Smooth muscle cell (in vitro differentiated cells): ENCODE results near the gene AZU1. TPM values are rescaled to one million over a fixed set of nuclear protein-coding genes. Genes with fewer than 3 reads are reported as not detected.

Experiments
- DNase-seq: peaks from one replicate; lab custom pipeline; 2025; ENCODE audit not compliant: unreplicated experiment; lab: John Stamatoyannopoulos, UW
- H2AFZ ChIP-seq: fragments of 200-600 bp; sonication (generic); 2 replicates; pipeline ENCODE4 v1.6.0; 2016; ENCODE audit warnings: antibody characterized with exemption, low read depth, mild to moderate bottlenecking
- H3F3A ChIP-seq: fragments of 200-600 bp; sonication (generic); 2 replicates; pipeline ENCODE4 v1.6.0; 2017; ENCODE audit warnings: antibody characterized with exemption, low read depth
- H3K27ac ChIP-seq: fragments of 200-600 bp; sonication (generic); 2 replicates; pipeline ENCODE4 v1.5.1; 2016; ENCODE audit warnings: low read depth, mild to moderate bottlenecking
- H3K27me3 ChIP-seq: fragments of 200-600 bp; sonication (generic); 2 replicates; pipeline ENCODE4 v1.6.1; 2016; ENCODE audit warnings: low read depth, mild to moderate bottlenecking
- H3K36me3 ChIP-seq: fragments of 200-600 bp; sonication (generic); 2 replicates; pipeline ENCODE4 v1.5.1; 2016; ENCODE audit warnings: low read depth
- H3K4me1 ChIP-seq: fragments of 200-600 bp; sonication (generic); 2 replicates; pipeline ENCODE4 v1.5.1; 2016; ENCODE audit warnings: low read depth
- H3K4me2 ChIP-seq: fragments of 200-600 bp; sonication (generic); 2 replicates; pipeline ENCODE4 v1.6.0; 2016; ENCODE audit warnings: mild to moderate bottlenecking
- H3K4me3 ChIP-seq: fragments of 200-600 bp; sonication (generic); 2 replicates; pipeline ENCODE4 v1.5.1; 2016; ENCODE audit warnings: mild to moderate bottlenecking
- H3K79me2 ChIP-seq: fragments of 200-600 bp; sonication (generic); 2 replicates; pipeline ENCODE4 v1.6.0; 2016; ENCODE audit warnings: low read depth, mild to moderate bottlenecking
- H3K9ac ChIP-seq: fragments of 200-600 bp; sonication (generic); 2 replicates; pipeline ENCODE4 v1.6.0; 2016; ENCODE audit warnings: low read depth
- H3K9me3 ChIP-seq: fragments of 200-600 bp; sonication (generic); replicated peaks from 2 replicates; pipeline ENCODE4 v1.5.1; 2016; ENCODE audit warnings: low read depth
- H4K20me1 ChIP-seq: fragments of 200-600 bp; sonication (generic); 2 replicates; pipeline ENCODE4 v1.6.0; 2016; ENCODE audit warnings: low read depth
- WGBS: methylation state at CpG from one replicate; pipeline ENCODE4 v1.1.7; 2016; ENCODE audit warnings: low lambda C conversion rate; 5-methylcytosine and 5-hydroxymethylcytosine counted together
- polyA plus RNA-seq: library from polyadenylated mRNA; unstranded; fragments of >200 nt; fragmentation: Nextera tagmentation; extraction: Ambion mirVana; gene quantifications from 2 replicates; pipeline ENCODE4 v1.2.1, GENCODE V29; 2016
- total RNA-seq: library from RNA; depleted of rRNA; stranded (reverse); fragments of >200 nt; gene quantifications from 2 replicates; pipeline ENCODE4 v1.2.3, GENCODE V29; 2014
- TF ChIP-seq, protein P1 (sequence below): fragments of 200-600 bp; sonication (generic); IDR thresholded peaks from 2 replicates; pipeline ENCODE4 v1.5.1; 2017; ENCODE audit warnings: borderline replicate concordance, mild to moderate bottlenecking, antibody characterized with exemption; ENCODE audit not compliant: insufficient read depth, poor library complexity, severe bottlenecking

AZU1 gene
- total and polyA plus RNA-seq, 2 experiments from 2014 or later, result 0.32 to 8.0 TPM

DNA sequence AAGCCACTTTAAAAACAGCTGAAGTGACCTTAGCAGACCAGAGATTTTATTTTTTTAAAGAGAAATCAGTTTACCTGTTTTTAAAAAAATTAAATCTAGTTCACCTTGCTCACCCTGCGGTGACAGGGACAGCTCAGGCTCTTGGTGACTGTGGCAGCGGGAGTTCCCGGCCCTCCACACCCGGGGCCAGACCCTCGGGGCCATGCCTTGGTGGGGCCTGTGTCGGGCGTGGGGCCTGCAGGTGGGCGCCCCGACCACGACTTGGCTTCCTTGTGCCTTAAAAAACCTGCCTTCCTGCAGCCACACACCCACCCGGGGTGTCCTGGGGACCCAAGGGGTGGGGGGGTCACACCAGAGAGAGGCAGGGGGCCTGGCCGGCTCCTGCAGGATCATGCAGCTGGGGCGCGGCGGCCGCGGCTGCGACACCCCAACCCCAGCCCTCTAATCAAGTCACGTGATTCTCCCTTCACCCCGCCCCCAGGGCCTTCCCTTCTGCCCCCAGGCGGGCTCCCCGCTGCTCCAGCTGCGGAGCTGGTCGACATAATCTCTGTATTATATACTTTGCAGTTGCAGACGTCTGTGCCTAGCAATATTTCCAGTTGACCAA is 16.7 kb upstream of the AZU1 start:
- Histone ChIP-seq H3F3A (peaks cover 27% of the 10 kb centered on the region), H2AFZ (no peak overlapping the region), H4K20me1 (peaks cover 71% of the 10 kb centered on the region), H3K9ac (no peak overlapping the region), H3K79me2 (peaks cover 42% of the 10 kb centered on the region), H3K36me3 (peaks cover 20% of the 10 kb centered on the region), H3K27me3 (no peaks in the 10 kb centered on the region), H3K4me2 (no peak overlapping the region), H3K9me3 (no peaks in the 10 kb centered on the region), H3K27ac (no peak overlapping the region), H3K4me1 (no peaks in the 10 kb centered on the region), H3K4me3 (no peak overlapping the region)
- TF ChIP-seq, protein P1, sequence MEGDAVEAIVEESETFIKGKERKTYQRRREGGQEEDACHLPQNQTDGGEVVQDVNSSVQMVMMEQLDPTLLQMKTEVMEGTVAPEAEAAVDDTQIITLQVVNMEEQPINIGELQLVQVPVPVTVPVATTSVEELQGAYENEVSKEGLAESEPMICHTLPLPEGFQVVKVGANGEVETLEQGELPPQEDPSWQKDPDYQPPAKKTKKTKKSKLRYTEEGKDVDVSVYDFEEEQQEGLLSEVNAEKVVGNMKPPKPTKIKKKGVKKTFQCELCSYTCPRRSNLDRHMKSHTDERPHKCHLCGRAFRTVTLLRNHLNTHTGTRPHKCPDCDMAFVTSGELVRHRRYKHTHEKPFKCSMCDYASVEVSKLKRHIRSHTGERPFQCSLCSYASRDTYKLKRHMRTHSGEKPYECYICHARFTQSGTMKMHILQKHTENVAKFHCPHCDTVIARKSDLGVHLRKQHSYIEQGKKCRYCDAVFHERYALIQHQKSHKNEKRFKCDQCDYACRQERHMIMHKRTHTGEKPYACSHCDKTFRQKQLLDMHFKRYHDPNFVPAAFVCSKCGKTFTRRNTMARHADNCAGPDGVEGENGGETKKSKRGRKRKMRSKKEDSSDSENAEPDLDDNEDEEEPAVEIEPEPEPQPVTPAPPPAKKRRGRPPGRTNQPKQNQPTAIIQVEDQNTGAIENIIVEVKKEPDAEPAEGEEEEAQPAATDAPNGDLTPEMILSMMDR, result no peak
- WGBS, result 93% methylated on average over 15 of the region's 25 CpGs
- no peak for DNase-seq

DNA sequence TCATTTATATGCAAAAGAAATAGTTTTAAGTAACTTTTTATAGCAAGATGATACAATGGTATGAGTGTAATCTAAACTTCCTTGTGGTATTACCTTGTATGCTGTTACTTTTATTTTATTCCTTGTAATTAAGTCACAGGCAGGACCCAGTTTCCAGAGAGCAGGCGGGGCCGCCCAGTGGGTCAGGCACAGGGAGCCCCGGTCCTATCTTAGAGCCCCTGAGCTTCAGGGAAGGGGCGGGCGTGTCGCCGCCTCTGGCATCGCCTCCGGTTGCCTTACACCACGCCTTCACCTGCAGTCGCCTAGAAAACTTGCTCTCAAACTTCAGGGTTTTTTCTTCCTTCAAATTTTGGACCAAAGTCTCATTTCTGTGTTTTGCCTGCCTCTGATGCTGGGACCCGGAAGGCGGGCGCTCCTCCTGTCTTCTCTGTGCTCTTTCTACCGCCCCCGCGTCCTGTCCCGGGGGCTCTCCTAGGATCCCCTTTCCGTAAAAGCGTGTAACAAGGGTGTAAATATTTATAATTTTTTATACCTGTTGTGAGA is 16.1 kb upstream of the AZU1 start:
- Histone ChIP-seq H3K27ac (no peak overlapping the region), H3K27me3 (no peaks in the 10 kb centered on the region), H4K20me1 (peaks cover 65% of the 10 kb centered on the region), H3K4me1 (no peaks in the 10 kb centered on the region), H3K79me2 (peaks cover 36% of the 10 kb centered on the region), H3F3A (peaks cover 27% of the 10 kb centered on the region), H3K4me2 (no peak overlapping the region), H3K9me3 (no peaks in the 10 kb centered on the region), H3K36me3 (peaks cover 20% of the 10 kb centered on the region), H3K4me3 (no peak overlapping the region), H3K9ac (no peak overlapping the region), H2AFZ (no peak overlapping the region)
- TF ChIP-seq, protein P1, result no peak
- DNase-seq, result no peak
- WGBS, result 98% methylated on average over 20 of the region's 20 CpGs

DNA sequence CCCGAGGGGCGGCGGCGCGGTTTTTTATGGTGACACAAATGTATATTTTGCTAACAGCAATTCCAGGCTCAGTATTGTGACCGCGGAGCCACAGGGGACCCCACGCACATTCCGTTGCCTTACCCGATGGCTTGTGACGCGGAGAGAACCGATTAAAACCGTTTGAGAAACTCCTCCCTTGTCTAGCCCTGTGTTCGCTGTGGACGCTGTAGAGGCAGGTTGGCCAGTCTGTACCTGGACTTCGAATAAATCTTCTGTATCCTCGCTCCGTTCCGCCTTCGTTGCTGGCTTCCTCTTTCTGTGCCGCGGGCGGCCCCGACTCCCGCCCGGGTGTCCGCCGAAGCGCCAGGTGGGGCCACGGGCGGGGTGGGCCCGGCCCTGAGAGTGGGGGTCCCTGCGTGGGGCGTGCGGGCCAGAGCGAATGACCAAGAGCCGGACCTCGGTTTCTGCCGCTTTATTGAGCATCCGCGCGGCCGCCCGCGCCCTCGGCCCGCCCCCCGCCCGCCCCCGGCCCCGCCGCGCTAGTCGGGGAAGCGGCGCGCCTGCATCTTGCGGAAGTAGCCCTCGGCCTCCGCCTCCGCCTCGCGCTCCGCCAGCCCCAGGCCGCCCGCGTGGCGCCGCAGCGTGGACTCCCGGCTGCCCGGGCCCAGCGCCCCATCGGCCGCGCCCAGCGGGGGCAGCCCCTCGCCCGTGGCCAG is 15.4 kb upstream of the AZU1 start:
- no peak overlapping the region for H3K27ac ChIP-seq
- TF ChIP-seq, protein P1, result no peak
- peaks cover 59% of the 10 kb centered on the region for H4K20me1 ChIP-seq
- peaks cover 18% of the 10 kb centered on the region for H3K36me3 ChIP-seq
- H3K27me3 ChIP-seq, result no peaks in the 10 kb centered on the region
- no peak overlapping the region for H3K4me2 ChIP-seq
- DNase-seq, result no peak
- no peaks in the 10 kb centered on the region for H3K9me3 ChIP-seq
- WGBS, result 95% methylated on average over 41 of the region's 80 CpGs
- peaks cover 29% of the 10 kb centered on the region for H3K79me2 ChIP-seq
- H2AFZ ChIP-seq, result no peak overlapping the region
- no peaks in the 10 kb centered on the region for H3K4me1 ChIP-seq
- no peak overlapping the region for H3K4me3 ChIP-seq
- H3K9ac ChIP-seq, result no peak overlapping the region
- peaks cover 27% of the 10 kb centered on the region for H3F3A ChIP-seq
